Endometrium (tissue), 2 donors: ENCODE measurements around the gene TPPP2.

Source experiments
- FAIRE-seq: peaks from 2 replicates; lab custom pipeline; 2012; peaks lifted over from hg19 to GRCh38; lab: Jason Lieb, UNC
- donor health status: control.
- donor health status: control.

The TPPP2 gene

DNA sequence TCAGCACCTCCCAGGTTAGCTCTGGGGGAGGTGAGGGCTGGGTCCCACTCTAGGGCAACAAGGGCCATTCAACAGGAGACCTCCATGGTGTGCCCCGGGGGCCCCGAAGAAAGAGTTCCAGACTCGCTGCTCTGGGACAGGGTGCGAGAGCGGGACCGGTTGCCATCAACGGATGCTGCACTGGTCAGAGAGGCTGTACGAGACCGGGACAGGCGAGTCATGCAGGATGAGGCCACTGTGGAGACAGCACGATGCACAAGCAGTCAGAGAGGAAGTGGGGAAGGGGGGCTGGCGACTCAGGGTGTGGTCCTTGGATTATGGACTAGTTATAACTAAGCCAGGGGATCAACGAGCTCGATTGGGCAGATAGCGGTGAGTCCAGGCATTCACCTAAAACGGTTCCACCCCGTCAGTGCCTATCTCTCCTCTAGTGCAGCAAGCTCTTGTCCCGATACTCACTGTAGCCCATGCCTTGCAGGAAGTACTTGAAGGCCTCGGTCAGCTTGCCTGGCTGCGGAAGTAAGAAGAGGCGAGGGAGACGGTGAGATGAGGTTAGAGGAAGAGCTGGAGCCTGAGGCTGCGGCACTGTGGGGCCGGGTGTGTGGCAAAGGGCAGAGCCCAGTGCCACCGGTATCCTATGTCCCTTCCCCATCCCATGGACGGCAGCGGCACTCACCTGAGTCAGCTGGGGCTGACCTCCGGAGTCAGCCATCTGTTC lies 12.3 kb upstream of the TPPP2 start:
- FAIRE-seq = no peak

DNA sequence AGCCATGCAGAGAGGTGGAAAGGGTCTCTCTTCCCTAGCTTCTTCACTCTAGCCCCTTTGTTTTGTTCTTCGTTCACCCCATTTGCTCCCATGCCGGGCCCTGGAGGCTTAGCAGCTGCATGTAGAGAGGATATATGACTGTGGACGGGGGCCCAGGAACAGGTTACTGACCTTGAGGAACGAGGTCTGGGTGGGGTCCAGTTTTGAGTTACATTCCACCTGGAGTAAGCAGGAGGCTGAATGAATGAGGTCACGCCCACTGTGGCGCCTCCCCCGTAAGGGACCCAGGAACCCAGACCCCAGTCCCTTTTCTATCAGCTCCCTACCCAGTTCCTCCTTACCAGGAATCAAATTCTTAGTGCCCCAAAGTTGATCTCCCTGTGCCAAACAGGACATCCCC lies 11.7 kb upstream of the TPPP2 start:
- FAIRE-seq = no peak

GRCh38 chr14:21018781-21019180 lies 11.2 kb upstream of the TPPP2 start:
- FAIRE-seq = no peak

- FAIRE-seq = no peak
Observed at GRCh38 chr14:21019366-21019765, 10.7 kb upstream of the TPPP2 start.

DNA sequence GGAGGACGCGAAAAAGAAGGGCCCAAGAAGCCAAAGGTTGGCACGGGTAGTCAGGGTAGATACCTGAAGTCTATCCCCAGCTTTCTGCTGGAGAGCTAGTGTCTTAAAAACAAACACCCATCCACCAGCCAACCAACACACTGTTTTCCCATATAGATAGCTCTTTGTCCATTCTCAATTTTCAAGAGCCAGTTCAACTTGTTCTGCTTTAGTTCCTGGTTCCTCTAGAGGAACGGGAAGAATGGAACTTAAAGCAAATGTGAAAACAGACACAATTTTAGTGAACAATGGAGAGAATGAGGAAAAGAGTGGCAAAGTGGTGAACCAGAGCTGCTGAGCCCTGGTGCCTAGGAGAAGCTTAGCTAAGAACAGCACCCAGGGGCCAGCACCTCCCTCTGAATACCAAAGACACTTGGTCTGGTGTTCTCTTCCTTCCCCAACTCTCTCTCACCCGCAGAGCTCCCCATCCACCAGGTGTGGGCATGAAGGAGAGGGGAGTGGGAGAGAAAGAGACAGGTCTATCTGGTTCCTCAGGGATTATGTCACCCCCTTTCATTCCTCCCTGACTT lies 9.0 kb upstream of the TPPP2 start:
- no peak for FAIRE-seq

- FAIRE-seq = no peak
Observed at GRCh38 chr14:21022686-21023085, 7.3 kb upstream of the TPPP2 start.

DNA sequence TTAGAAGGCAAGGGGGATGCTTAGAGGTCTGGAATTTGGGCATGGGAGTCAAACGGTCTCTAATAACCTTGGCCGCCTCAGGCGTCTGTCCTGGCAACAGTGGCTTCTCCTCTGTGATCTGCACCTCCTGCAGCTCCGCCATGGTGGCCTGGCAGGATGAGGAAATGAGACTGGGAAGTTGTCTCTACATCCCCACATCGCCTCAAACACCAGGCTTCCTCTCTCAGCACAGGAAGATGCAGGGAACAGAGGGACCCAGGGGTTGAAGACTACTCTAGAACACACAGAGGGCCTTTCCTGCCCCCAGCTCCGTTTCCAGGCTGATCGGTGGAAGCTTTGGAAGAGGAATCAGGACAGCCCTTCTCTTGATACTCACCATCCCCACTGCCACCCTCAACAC lies 6.8 kb upstream of the TPPP2 start:
- FAIRE-seq = no peak

- no peak for FAIRE-seq
Observed at GRCh38 chr14:21023817-21024584, 6.0 kb upstream of the TPPP2 start.

DNA sequence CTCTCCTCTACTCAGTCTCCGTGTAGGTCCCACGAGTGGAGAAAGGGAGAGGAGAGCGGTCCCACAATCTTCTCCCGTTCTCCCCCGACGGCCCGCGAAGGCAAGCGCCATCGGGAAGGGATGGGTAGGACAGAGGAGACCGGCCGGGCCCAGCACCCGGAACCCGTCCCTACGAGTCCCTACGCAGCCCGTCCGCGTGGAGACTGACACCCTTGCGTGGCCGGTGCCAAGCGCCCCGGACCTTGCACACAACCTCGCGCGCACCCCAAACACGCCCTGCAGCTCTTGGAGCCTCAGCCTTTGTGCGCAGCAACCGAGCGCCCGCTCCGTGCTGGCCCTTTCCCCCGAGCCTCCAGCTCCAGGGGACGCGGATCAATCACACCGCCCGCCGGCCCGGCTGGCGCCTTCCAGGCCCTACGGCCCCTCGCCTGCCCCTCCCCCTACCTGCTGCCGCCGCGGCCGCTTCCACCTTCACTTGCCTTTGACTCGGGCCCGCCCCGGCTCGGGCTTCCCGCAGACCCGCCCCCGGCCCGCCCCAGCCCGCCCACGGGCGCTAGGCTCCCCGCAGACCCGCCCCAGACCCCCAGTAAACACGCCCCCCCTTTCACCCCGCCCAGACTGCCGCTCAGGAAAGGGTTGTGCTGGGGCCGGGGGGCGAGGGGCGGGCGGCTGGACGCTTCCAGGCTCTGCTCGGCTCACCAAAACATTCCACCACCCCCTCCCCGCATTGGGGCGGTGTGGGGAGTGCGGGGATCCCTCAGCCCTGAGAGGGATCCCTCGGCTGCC lies 5.2 kb upstream of the TPPP2 start, which contains the start of gene NDRG2:
Gene NDRG2, minus strand, starts transcription at position 477 of the 786 bp plus-strand sequence. CDS start 1,746 bp downstream, outside the sequence.
- no peak for FAIRE-seq

DNA sequence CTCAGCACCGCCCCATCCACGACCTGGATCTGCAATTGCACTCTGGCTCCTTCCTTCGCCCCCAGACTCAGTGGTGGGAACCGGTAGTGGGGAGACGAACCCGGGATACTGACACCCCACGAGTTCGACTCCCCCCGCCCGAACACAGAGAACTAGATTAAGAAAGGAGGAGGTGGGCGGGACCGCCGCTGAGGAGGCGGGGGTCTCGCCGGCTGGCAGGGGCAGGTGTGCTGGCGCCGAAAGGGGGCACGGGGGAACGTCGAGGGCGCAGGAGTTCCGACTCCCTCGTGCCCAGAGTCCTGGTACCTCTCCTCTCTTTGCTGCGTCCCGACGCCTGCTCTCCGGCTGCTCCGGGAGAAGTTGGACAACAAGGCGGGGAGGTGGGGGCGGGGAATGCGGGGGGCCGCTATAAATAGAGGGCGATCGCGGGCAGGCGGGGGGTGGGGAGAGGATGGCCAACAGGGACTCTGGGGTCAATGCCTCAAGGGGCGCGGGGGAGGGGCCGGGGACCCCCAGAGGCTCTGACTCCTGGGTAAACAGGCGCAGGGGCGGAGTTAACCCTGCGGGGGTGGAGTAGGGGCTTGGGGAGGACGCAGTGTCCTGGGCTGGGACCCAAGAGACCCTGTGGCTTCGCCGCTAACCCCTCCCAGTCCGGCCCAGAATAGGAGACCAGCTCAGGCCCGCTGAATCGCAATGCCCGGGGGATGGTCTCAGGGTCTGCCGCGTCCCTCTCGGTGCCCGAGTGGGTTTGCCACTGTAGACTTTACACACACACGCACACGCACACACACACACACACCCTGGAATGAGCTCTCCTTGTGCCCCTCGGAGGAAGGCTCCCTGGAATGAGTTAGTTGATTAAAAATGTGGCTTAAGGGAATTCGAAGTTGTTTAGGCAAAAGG lies 4.4 kb upstream of the TPPP2 start:
- FAIRE-seq = no peak

GRCh38 chr14:21026274-21026987 lies 3.6 kb upstream of the TPPP2 start:
- FAIRE-seq = no peak

- no peak for FAIRE-seq
Observed at GRCh38 chr14:21026988-21027315, 3.1 kb upstream of the TPPP2 start.

DNA sequence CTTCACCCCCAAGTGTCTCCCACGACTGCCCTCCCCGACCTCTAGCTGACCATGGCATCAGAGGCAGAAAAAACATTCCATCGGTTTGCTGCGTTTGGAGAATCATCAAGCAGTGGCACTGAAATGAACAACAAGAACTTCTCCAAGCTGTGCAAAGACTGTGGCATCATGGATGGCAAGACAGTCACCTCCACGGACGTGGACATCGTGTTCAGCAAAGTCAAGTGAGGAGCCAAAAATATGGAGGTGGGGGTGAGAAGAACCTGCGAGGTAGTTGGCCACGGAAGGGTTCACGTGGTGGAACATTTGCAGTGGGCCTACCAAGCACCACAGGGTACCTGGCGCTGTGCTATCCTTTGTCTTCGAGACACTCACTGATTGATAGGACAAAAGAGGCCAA lies 514 bp downstream of the TPPP2 start:
- FAIRE-seq = no peak

DNA sequence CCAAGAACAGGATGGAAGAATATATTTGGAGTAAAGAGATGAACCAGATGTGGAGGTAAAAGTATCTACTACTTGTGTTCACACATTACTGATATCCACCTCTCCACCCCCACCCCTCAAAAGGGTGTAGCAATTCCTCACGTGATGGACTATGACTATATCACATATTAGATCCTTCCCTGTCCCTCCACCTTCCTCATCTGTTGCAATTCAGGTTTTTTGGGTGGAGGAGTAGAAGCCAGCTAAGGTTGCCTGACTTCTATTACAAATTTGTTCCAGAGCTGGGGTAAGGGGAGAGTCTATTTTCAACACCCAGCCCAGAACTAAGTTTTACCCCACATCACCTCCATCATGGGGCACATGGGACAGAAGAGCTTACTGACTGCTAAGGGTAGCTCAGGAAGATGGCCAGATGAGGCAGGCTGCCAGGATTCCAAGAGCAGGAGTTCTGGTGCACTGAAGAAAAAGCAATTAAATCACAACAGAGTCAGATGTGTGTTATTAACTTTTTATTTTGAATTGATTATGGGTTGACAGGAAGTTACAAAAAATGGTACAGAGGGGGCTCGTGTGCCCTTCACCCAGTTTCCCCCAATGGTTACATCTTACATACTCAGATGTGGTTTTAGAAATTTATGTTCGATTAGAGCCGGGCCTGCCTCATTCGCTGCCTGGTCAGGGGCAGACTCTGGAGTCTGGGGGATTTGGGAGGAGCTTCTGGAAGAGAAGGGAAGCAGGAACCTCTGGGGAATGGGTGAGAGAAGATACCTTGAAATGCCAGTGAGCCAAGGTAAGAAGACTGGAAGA lies 2.5 kb downstream of the TPPP2 start:
- FAIRE-seq = no peak

GRCh38 chr14:21033133-21033698 lies 3.2 kb downstream of the TPPP2 start:
- no peak for FAIRE-seq

- no peak for FAIRE-seq
Observed at GRCh38 chr14:21034707-21035106, 4.7 kb downstream of the TPPP2 start, which contains the start of gene RNASE13. Gene RNASE13, minus strand, starts transcription at chr14:21034807. Its CDS starts 519 bp downstream, at chr14:21034288.

DNA sequence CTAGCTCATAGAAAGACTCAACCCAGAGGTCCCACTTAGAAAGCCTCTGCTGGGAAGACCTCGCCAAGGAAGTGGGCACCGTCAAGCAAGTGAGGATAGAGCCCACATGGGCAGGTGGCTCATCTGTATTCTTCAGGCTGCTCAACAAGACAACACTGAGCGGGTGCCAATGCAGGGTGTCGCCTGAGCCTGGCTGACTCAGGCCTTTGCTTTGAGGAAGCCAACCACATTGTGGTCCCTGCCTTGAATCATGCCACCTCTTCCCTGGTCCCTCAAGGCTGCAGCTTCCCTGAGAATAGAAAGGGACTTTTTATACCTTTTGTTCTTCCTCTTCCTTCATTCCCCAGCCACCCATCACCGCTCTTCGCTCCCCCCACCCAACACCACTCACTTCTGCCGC lies 6.7 kb downstream of the TPPP2 start:
- FAIRE-seq = no peak

DNA sequence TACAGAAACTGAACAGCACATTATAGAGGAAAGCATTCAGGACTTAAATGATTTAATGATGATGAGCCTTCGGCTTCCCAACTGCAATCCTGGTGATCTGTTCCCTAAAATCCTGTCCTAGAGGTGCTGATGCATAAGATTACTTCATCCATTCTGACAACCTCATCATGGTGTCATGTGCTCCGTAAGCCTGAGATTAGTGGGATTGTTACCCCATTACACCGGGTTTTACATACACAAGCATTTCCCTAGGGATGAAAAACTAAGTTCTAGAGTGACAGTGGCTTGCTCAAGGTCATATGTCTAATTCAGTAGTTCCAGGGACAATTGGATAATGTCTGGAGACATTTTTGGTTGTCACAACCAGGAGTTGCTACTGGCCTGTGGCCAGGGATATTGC lies 7.1 kb downstream of the TPPP2 start:
- FAIRE-seq = no peak
